ENCODE measurements around the gene CHRM1. TPM values are rescaled to one million over a fixed set of nuclear protein-coding genes. Genes with fewer than 3 reads are reported as not detected.
"Not testable (repeated sequence)": the region's sequence is repeated elsewhere in the genome, so short reads cannot be mapped to it uniquely, and the experiment has no call there.

Gene CHRM1
- polyA plus RNA-seq, 4 donors, result 0.65 to 1.1 TPM; not detected in 2

- Histone ChIP-seq H3K9me3 (ENCODE audit: control insufficient read depth in 2 of 2, insufficient read depth in 1 of 2, low read depth in 1 of 2, low read length in 1 of 2) (no peaks in the 10 kb centered on the region), H3K4me3 (ENCODE audit: low read depth in 1 of 3, low read length in 3 of 3) (no peak overlapping the region), H3K36me3 (ENCODE audit: control insufficient read depth in 3 of 3, insufficient read depth in 2 of 3, low read depth in 1 of 3, low read length in 3 of 3) (peaks cover 0 to 7% (median 0%) of the 10 kb centered on the region in 3 donors), H3K27me3 (ENCODE audit: control insufficient read depth in 3 of 3, insufficient read depth in 3 of 3, low read length in 3 of 3) (no peaks in the 10 kb centered on the region), H3K27ac (ENCODE audit: low read depth in 1 of 3, low read length in 2 of 3) (no peak overlapping the region), H3K4me1 (ENCODE audit: control insufficient read depth in 3 of 3, insufficient read depth in 2 of 3, low read depth in 1 of 3, low read length in 2 of 3) (no peaks in the 10 kb centered on the region)
- no peak for FAIRE-seq
- DNase-seq, result no peak
- WGBS, 3 donors, result 80 to 84% (median 83%) methylated on average over 6 of the region's 6 CpGs
Measured at GRCh38 chr11:62865635-62866034, 55.5 kb downstream of the CHRM1 start.

GRCh38 chr11:62863687-62864335 lies 57.4 kb downstream of the CHRM1 start:
- Histone ChIP-seq H3K4me1 (ENCODE audit: control insufficient read depth in 3 of 3, insufficient read depth in 2 of 3, low read depth in 1 of 3, low read length in 2 of 3) (no peaks in the 10 kb centered on the region), H3K27ac (ENCODE audit: low read depth in 1 of 3, low read length in 2 of 3) (no peak overlapping the region), H3K9me3 (ENCODE audit: control insufficient read depth in 2 of 2, insufficient read depth in 1 of 2, low read depth in 1 of 2, low read length in 1 of 2) (no peaks in the 10 kb centered on the region), H3K27me3 (ENCODE audit: control insufficient read depth in 3 of 3, insufficient read depth in 3 of 3, low read length in 3 of 3) (no peaks in the 10 kb centered on the region), H3K4me3 (ENCODE audit: low read depth in 1 of 3, low read length in 3 of 3) (no peak overlapping the region), H3K36me3 (ENCODE audit: control insufficient read depth in 3 of 3, insufficient read depth in 2 of 3, low read depth in 1 of 3, low read length in 3 of 3) (peaks cover 0 to 7% (median 0%) of the 10 kb centered on the region in 3 donors)
- FAIRE-seq (no peak), DNase-seq (no peak)
- WGBS, 3 donors, result 76 to 85% (median 82%) methylated on average over 4 of the region's 4 CpGs

GRCh38 chr11:62861564-62862192 lies 59.5 kb downstream of the CHRM1 start:
- not testable (repeated sequence) for DNase-seq, FAIRE-seq

GRCh38 chr11:62860835-62861563 lies 60.2 kb downstream of the CHRM1 start:
- Histone ChIP-seq H3K36me3 (ENCODE audit: control insufficient read depth in 3 of 3, insufficient read depth in 2 of 3, low read depth in 1 of 3, low read length in 3 of 3) (peaks cover 0 to 5% (median 0%) of the 10 kb centered on the region in 3 donors), H3K27me3 (ENCODE audit: control insufficient read depth in 3 of 3, insufficient read depth in 3 of 3, low read length in 3 of 3) (no peaks in the 10 kb centered on the region), H3K9me3 (ENCODE audit: control insufficient read depth in 2 of 2, insufficient read depth in 1 of 2, low read depth in 1 of 2, low read length in 1 of 2) (no peaks in the 10 kb centered on the region), H3K4me1 (ENCODE audit: control insufficient read depth in 3 of 3, insufficient read depth in 2 of 3, low read depth in 1 of 3, low read length in 2 of 3) (peaks cover 0 to 5% (median 0%) of the 10 kb centered on the region in 3 donors), H3K4me3 (ENCODE audit: low read depth in 1 of 3, low read length in 3 of 3) (no peak overlapping the region), H3K27ac (ENCODE audit: low read depth in 1 of 3, low read length in 2 of 3) (no peak overlapping the region)
- FAIRE-seq (no peak), DNase-seq (no peak)
- 68 to 78% (median 77%) methylated on average over 5 of the region's 5 CpGs for WGBS, 3 donors

More at GRCh38 chr11:62861564-62862192, 59.5 kb downstream of the CHRM1 start:
- not testable (repeated sequence) for H3K27ac ChIP-seq (ENCODE audit: low read depth in 1 of 3, low read length in 2 of 3); H3K9me3 ChIP-seq (ENCODE audit: control insufficient read depth in 2 of 2, insufficient read depth in 1 of 2, low read depth in 1 of 2, low read length in 1 of 2); H3K4me1 ChIP-seq (ENCODE audit: control insufficient read depth in 3 of 3, insufficient read depth in 2 of 3, low read depth in 1 of 3, low read length in 2 of 3); H3K36me3 ChIP-seq (ENCODE audit: control insufficient read depth in 3 of 3, insufficient read depth in 2 of 3, low read depth in 1 of 3, low read length in 3 of 3); H3K4me3 ChIP-seq (ENCODE audit: low read depth in 1 of 3, low read length in 3 of 3); H3K27me3 ChIP-seq (ENCODE audit: control insufficient read depth in 3 of 3, insufficient read depth in 3 of 3, low read length in 3 of 3)
- WGBS, 3 donors, result 90 to 94% (median 91%) methylated on average over 16 of the region's 16 CpGs

GRCh38 chr11:62859281-62859703 lies 61.9 kb downstream of the CHRM1 start:
- H3K36me3 ChIP-seq (ENCODE audit: control insufficient read depth in 3 of 3, insufficient read depth in 2 of 3, low read depth in 1 of 3, low read length in 3 of 3); DNase-seq; H3K4me1 ChIP-seq (ENCODE audit: control insufficient read depth in 3 of 3, insufficient read depth in 2 of 3, low read depth in 1 of 3, low read length in 2 of 3); H3K27ac ChIP-seq (ENCODE audit: low read depth in 1 of 3, low read length in 2 of 3); FAIRE-seq; H3K27me3 ChIP-seq (ENCODE audit: control insufficient read depth in 3 of 3, insufficient read depth in 3 of 3, low read length in 3 of 3); H3K4me3 ChIP-seq (ENCODE audit: low read depth in 1 of 3, low read length in 3 of 3); H3K9me3 ChIP-seq (ENCODE audit: control insufficient read depth in 2 of 2, insufficient read depth in 1 of 2, low read depth in 1 of 2, low read length in 1 of 2): not testable (repeated sequence)
- WGBS, 3 donors, result 71 to 86% (median 83%) methylated on average over 8 of the region's 8 CpGs

Other genes with a start within 250 kb of the CHRM1 start
- 10 to 100 TPM; 11.4 to 34.9 (median 23.4) TPM for gene UQCC3, start 249.7 kb downstream of the CHRM1 start, polyA plus RNA-seq
- gene LBHD1, start 249.1 kb downstream of the CHRM1 start, polyA plus RNA-seq, result 1 to 10 TPM; 2.2 to 7.3 (median 6.3) TPM
- gene UBXN1, start 242.3 kb downstream of the CHRM1 start, polyA plus RNA-seq, result 100 to 1,000 TPM; 142 to 224 (median 161) TPM
- 1 to 10 TPM in 1 of 4 donors, under 1 TPM in 2, not detected in 1; 0.27 to 5.5 (median 0.55) TPM for gene LRRN4CL, start 231.8 kb downstream of the CHRM1 start, polyA plus RNA-seq
- 10 to 100 TPM; 31.2 to 69.7 (median 50.4) TPM for gene BSCL2, start 213.9 kb downstream of the CHRM1 start, polyA plus RNA-seq
- 1 to 10 TPM in 1 of 4 donors, under 1 TPM in 1, not detected in 2; 0.75 to 9.0 TPM for gene GNG3, start 213.7 kb downstream of the CHRM1 start, polyA plus RNA-seq
- gene HNRNPUL2, start 193.9 kb downstream of the CHRM1 start, polyA plus RNA-seq, result 10 to 100 TPM; 38.6 to 67.9 (median 44.1) TPM
- 10 to 100 TPM; 13.5 to 36.9 (median 31.4) TPM for gene TTC9C, start 192.9 kb downstream of the CHRM1 start, polyA plus RNA-seq
- gene ZBTB3, start 167.2 kb downstream of the CHRM1 start, polyA plus RNA-seq, result 1 to 10 TPM in 3 of 4 donors, under 1 TPM in 1; 0.27 to 7.3 (median 4.5) TPM
- 100 to 1,000 TPM in 1 of 4 donors, 10 to 100 TPM in 3; 67.5 to 130 (median 85.6) TPM for gene POLR2G, start 159.8 kb downstream of the CHRM1 start, polyA plus RNA-seq
- 10 to 100 TPM; 13.5 to 28.5 (median 16.7) TPM for gene TAF6L, start 150.0 kb downstream of the CHRM1 start, polyA plus RNA-seq
- 10 to 100 TPM; 46.7 to 79.3 (median 59.2) TPM for gene TMEM179B, start 134.0 kb downstream of the CHRM1 start, polyA plus RNA-seq
- 10 to 100 TPM; 15.7 to 31.6 (median 17.5) TPM for gene TMEM223, start 129.4 kb downstream of the CHRM1 start, polyA plus RNA-seq
- gene NXF1, start 115.9 kb downstream of the CHRM1 start, polyA plus RNA-seq, result 100 to 1,000 TPM in 2 of 4 donors, 10 to 100 TPM in 2; 48.2 to 188 (median 105) TPM
- 10 to 100 TPM; 22.6 to 43.4 (median 31.7) TPM for gene STX5, start 89.3 kb downstream of the CHRM1 start, polyA plus RNA-seq
- gene TEX54, start 88.5 kb downstream of the CHRM1 start, polyA plus RNA-seq, result under 1 TPM in 1 of 4 donors, not detected in 3; 0.83 TPM
- 10 to 100 TPM; 30.3 to 47.5 (median 35.6) TPM for gene WDR74, start 81.8 kb downstream of the CHRM1 start, polyA plus RNA-seq
- gene SLC3A2, start 40.5 kb downstream of the CHRM1 start, polyA plus RNA-seq, result 100 to 1,000 TPM; 124 to 200 (median 175) TPM
- not detected for gene SLC22A6, start 63.6 kb upstream of the CHRM1 start, polyA plus RNA-seq
- gene SLC22A8, start 94.5 kb upstream of the CHRM1 start, polyA plus RNA-seq, result under 1 TPM in 1 of 4 donors, not detected in 3; 0.09 TPM
- gene SLC22A24, start 222.9 kb upstream of the CHRM1 start, polyA plus RNA-seq, result under 1 TPM in 1 of 4 donors, not detected in 3; 0.07 TPM

Measured in small intestine (tissue), 7 donors.